Measurements from ENCODE around the gene TNS2.
"Not testable (repeated sequence)": the region's sequence is repeated elsewhere in the genome, so short reads cannot be mapped to it uniquely, and the experiment has no call there.

TNS2 gene, protein sequence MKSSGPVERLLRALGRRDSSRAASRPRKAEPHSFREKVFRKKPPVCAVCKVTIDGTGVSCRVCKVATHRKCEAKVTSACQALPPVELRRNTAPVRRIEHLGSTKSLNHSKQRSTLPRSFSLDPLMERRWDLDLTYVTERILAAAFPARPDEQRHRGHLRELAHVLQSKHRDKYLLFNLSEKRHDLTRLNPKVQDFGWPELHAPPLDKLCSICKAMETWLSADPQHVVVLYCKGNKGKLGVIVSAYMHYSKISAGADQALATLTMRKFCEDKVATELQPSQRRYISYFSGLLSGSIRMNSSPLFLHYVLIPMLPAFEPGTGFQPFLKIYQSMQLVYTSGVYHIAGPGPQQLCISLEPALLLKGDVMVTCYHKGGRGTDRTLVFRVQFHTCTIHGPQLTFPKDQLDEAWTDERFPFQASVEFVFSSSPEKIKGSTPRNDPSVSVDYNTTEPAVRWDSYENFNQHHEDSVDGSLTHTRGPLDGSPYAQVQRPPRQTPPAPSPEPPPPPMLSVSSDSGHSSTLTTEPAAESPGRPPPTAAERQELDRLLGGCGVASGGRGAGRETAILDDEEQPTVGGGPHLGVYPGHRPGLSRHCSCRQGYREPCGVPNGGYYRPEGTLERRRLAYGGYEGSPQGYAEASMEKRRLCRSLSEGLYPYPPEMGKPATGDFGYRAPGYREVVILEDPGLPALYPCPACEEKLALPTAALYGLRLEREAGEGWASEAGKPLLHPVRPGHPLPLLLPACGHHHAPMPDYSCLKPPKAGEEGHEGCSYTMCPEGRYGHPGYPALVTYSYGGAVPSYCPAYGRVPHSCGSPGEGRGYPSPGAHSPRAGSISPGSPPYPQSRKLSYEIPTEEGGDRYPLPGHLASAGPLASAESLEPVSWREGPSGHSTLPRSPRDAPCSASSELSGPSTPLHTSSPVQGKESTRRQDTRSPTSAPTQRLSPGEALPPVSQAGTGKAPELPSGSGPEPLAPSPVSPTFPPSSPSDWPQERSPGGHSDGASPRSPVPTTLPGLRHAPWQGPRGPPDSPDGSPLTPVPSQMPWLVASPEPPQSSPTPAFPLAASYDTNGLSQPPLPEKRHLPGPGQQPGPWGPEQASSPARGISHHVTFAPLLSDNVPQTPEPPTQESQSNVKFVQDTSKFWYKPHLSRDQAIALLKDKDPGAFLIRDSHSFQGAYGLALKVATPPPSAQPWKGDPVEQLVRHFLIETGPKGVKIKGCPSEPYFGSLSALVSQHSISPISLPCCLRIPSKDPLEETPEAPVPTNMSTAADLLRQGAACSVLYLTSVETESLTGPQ (N-terminal part only)

GRCh38 chr12:53049571-53050318 lies at the start of gene TNS2:
Gene TNS2 (plus strand): TSS chr12:53050065. CDS start chr12:53050186, 121 bp downstream.
- no peaks in the 10 kb centered on the region for H3K36me3 ChIP-seq (ENCODE audit: control insufficient read depth in 1 of 2, insufficient read depth in 2 of 2, low read length in 2 of 2)
- peaks cover 72 to 77% of the 10 kb centered on the region in 2 donors for H3K4me1 ChIP-seq (ENCODE audit: control insufficient read depth in 1 of 2, insufficient read depth in 2 of 2, low read length in 2 of 2)
- no peaks in the 10 kb centered on the region for H3K9me3 ChIP-seq (ENCODE audit: control insufficient read depth in 1 of 2, low read length in 2 of 2)
- no peaks in the 10 kb centered on the region for H3K27me3 ChIP-seq (ENCODE audit: control insufficient read depth in 1 of 2, insufficient read depth in 2 of 2, low read length in 2 of 2)
- H3K27ac ChIP-seq (ENCODE audit: low read depth, low read length): peak within 1 kb of the TSS; percentile 94
- H3K4me3 ChIP-seq (ENCODE audit: low read depth in 1 of 2, low read length in 2 of 2): peak within 1 kb of the TSS; percentile 64 to 65
- peak within 1 kb of the TSS; percentile 75 to 80 for H3K9ac ChIP-seq (ENCODE audit: low read depth in 1 of 2, low read length in 2 of 2)

DNA sequence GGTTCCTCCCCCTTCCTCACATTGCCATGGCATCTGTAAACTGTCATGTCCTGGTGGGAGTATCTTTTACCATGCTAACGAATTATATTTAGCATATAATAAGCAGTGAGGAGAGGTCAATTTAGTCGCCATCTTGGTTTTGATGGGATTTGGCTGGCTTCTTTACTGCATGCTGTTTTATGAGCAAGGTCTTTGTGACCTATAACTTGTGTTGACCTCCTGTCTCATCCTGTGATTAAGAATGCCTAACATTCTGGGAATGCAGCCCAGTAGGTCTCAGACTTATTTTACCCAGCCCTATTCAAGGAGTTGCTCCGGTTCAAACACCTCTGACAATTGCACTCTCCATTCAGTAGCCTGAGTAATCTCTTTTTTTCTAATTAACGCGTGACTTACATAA lies 45.7 kb upstream of the TNS2 start:
- Histone ChIP-seq H3K4me1 (ENCODE audit: control insufficient read depth in 1 of 2, insufficient read depth in 2 of 2, low read length in 2 of 2) (peaks cover 31 to 36% of the 10 kb centered on the region in 2 donors), H3K36me3 (ENCODE audit: control insufficient read depth in 1 of 2, insufficient read depth in 2 of 2, low read length in 2 of 2) (no peaks in the 10 kb centered on the region), H3K9me3 (ENCODE audit: control insufficient read depth in 1 of 2, low read length in 2 of 2) (peaks cover 0 to 2% of the 10 kb centered on the region in 2 donors), H3K27me3 (ENCODE audit: control insufficient read depth in 1 of 2, insufficient read depth in 2 of 2, low read length in 2 of 2) (no peaks in the 10 kb centered on the region), H3K4me3 (ENCODE audit: low read depth in 1 of 2, low read length in 2 of 2) (no peak overlapping the region), H3K9ac (ENCODE audit: low read depth in 1 of 2, low read length in 2 of 2) (no peak overlapping the region), H3K27ac (ENCODE audit: low read depth, low read length) (no peak overlapping the region)

- Histone ChIP-seq H3K4me3 (ENCODE audit: low read depth in 1 of 2, low read length in 2 of 2) (no peak overlapping the region), H3K4me1 (ENCODE audit: control insufficient read depth in 1 of 2, insufficient read depth in 2 of 2, low read length in 2 of 2) (peaks cover 34% of the 10 kb centered on the region in 2 donors), H3K27me3 (ENCODE audit: control insufficient read depth in 1 of 2, insufficient read depth in 2 of 2, low read length in 2 of 2) (no peaks in the 10 kb centered on the region), H3K9ac (ENCODE audit: low read depth in 1 of 2, low read length in 2 of 2) (no peak overlapping the region), H3K36me3 (ENCODE audit: control insufficient read depth in 1 of 2, insufficient read depth in 2 of 2, low read length in 2 of 2) (no peaks in the 10 kb centered on the region), H3K27ac (ENCODE audit: low read depth, low read length) (no peak overlapping the region), H3K9me3 (ENCODE audit: control insufficient read depth in 1 of 2, low read length in 2 of 2) (peaks cover 0 to 2% of the 10 kb centered on the region in 2 donors)
Measured at GRCh38 chr12:53004582-53004981, 45.3 kb upstream of the TNS2 start.

- Histone ChIP-seq H3K27me3 (ENCODE audit: control insufficient read depth in 1 of 2, insufficient read depth in 2 of 2, low read length in 2 of 2) (no peaks in the 10 kb centered on the region), H3K9me3 (ENCODE audit: control insufficient read depth in 1 of 2, low read length in 2 of 2) (peaks cover 0 to 2% of the 10 kb centered on the region in 2 donors), H3K9ac (ENCODE audit: low read depth in 1 of 2, low read length in 2 of 2) (peak overlapping the region; percentile 53 to 86), H3K27ac (ENCODE audit: low read depth, low read length) (peak overlapping the region; percentile 64), H3K4me3 (ENCODE audit: low read depth in 1 of 2, low read length in 2 of 2) (peak overlapping the region; percentile 71 to 93), H3K4me1 (ENCODE audit: control insufficient read depth in 1 of 2, insufficient read depth in 2 of 2, low read length in 2 of 2) (peaks cover 36 to 39% of the 10 kb centered on the region in 2 donors), H3K36me3 (ENCODE audit: control insufficient read depth in 1 of 2, insufficient read depth in 2 of 2, low read length in 2 of 2) (no peaks in the 10 kb centered on the region)
Measured at GRCh38 chr12:53005215-53005985, 44.5 kb upstream of the TNS2 start.

DNA sequence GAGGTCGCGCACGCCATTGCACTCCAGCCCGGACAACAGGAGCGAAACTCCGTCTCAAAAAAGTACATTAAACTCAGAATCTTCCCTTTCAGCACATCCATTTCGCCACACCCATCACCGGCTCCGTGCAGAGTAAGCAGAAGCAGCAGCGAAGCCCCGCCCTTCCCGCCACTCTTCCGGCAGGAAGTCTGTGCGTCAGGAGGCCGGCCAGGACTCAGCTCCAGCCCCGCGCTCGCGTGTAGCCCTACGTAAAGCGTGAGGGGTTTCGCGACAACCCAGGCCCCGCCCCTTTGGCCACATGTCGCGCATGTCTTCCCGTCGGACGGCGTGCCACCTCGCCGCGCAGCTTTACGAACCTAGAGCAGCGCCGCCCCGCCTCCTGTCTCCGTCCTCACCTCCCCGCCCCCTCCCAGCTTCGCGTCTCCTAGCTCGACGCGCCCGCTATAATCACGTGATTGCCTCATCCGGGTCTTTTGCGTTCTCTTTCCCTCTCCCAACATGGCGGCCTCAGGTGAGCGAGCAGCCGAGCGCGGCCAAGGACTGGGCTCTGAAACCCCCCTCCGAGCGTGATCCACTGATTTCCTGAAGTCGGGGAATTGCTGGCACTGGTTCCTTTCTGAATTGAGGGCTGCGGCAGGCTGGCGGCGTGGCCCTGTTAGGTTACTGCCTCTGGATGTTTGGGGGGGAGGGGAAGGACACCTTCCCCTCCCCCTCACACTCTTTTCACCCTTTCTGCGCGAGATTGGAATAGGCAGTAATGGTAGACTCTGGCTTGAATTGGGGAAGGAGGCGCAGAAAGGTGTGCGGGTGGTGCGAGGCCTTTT lies 43.7 kb upstream of the TNS2 start, which contains the start of gene EIF4B:
Gene EIF4B (plus strand): TSS at position 471 of the 824 bp plus-strand sequence. CDS start 28 bp downstream, at position 499.
- Histone ChIP-seq H3K4me1 (ENCODE audit: control insufficient read depth in 1 of 2, insufficient read depth in 2 of 2, low read length in 2 of 2) (peaks cover 40 to 44% of the 10 kb centered on the region in 2 donors), H3K27me3 (ENCODE audit: control insufficient read depth in 1 of 2, insufficient read depth in 2 of 2, low read length in 2 of 2) (no peaks in the 10 kb centered on the region), H3K36me3 (ENCODE audit: control insufficient read depth in 1 of 2, insufficient read depth in 2 of 2, low read length in 2 of 2) (no peaks in the 10 kb centered on the region), H3K4me3 (ENCODE audit: low read depth in 1 of 2, low read length in 2 of 2) (peak within 1 kb of the TSS; percentile 97 to 99), H3K27ac (ENCODE audit: low read depth, low read length) (peak within 1 kb of the TSS; percentile 91), H3K9me3 (ENCODE audit: control insufficient read depth in 1 of 2, low read length in 2 of 2) (peaks cover 0 to 2% of the 10 kb centered on the region in 2 donors), H3K9ac (ENCODE audit: low read depth in 1 of 2, low read length in 2 of 2) (peak within 1 kb of the TSS; percentile 96 to 97)

DNA sequence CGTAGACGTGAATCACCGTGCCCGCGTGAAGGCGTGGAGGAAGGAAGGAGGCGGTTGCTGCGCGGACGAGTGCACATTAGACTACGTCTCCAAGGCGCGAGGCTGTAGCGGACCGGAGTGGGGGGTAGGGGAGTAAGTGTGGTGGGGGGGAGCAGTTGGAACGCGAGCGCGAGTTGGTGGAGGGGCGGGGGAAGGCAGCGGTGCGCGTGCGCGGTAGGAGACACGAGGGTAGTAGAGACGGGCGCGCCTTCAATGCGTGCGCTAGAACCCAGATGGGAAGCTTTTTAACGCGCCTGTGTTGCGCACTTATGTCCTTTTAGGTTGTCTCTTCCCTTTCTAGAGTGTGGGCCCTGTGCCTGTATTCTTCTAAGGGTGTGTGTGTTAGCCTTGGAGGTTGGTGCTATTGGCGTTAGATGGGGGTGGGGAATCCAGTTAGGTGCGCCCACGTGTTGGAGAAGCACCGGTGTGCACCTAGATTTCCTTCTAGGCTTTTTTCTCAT lies 43.0 kb upstream of the TNS2 start:
- no peaks in the 10 kb centered on the region for H3K36me3 ChIP-seq (ENCODE audit: control insufficient read depth in 1 of 2, insufficient read depth in 2 of 2, low read length in 2 of 2)
- peaks cover 47 to 49% of the 10 kb centered on the region in 2 donors for H3K4me1 ChIP-seq (ENCODE audit: control insufficient read depth in 1 of 2, insufficient read depth in 2 of 2, low read length in 2 of 2)

GRCh38 chr12:53007343-53007742 lies 42.5 kb upstream of the TNS2 start:
- Histone ChIP-seq H3K27me3 (ENCODE audit: control insufficient read depth in 1 of 2, insufficient read depth in 2 of 2, low read length in 2 of 2) (no peaks in the 10 kb centered on the region), H3K4me3 (ENCODE audit: low read depth in 1 of 2, low read length in 2 of 2) (peak overlapping the region; percentile 97 to 99), H3K9ac (ENCODE audit: low read depth in 1 of 2, low read length in 2 of 2) (peak overlapping the region; percentile 96 to 97), H3K9me3 (ENCODE audit: control insufficient read depth in 1 of 2, low read length in 2 of 2) (peaks cover 0 to 2% of the 10 kb centered on the region in 2 donors), H3K4me1 (ENCODE audit: control insufficient read depth in 1 of 2, insufficient read depth in 2 of 2, low read length in 2 of 2) (peaks cover 49 to 51% of the 10 kb centered on the region in 2 donors), H3K36me3 (ENCODE audit: control insufficient read depth in 1 of 2, insufficient read depth in 2 of 2, low read length in 2 of 2) (no peaks in the 10 kb centered on the region), H3K27ac (ENCODE audit: low read depth, low read length) (no peak overlapping the region)

More for the DNA sequence above, 43.0 kb upstream of the TNS2 start:
- peak overlapping the region; percentile 97 to 99 for H3K4me3 ChIP-seq (ENCODE audit: low read depth in 1 of 2, low read length in 2 of 2)
- H3K9me3 ChIP-seq (ENCODE audit: control insufficient read depth in 1 of 2, low read length in 2 of 2): peaks cover 0 to 2% of the 10 kb centered on the region in 2 donors
- H3K27ac ChIP-seq (ENCODE audit: low read depth, low read length): peak overlapping the region; percentile 91
- no peaks in the 10 kb centered on the region for H3K27me3 ChIP-seq (ENCODE audit: control insufficient read depth in 1 of 2, insufficient read depth in 2 of 2, low read length in 2 of 2)
- peak overlapping the region; percentile 96 to 97 for H3K9ac ChIP-seq (ENCODE audit: low read depth in 1 of 2, low read length in 2 of 2)

GRCh38 chr12:53008760-53009159 lies 41.1 kb upstream of the TNS2 start:
- not testable (repeated sequence) for H3K27ac ChIP-seq (ENCODE audit: low read depth, low read length); H3K27me3 ChIP-seq (ENCODE audit: control insufficient read depth in 1 of 2, insufficient read depth in 2 of 2, low read length in 2 of 2); H3K9me3 ChIP-seq (ENCODE audit: control insufficient read depth in 1 of 2, low read length in 2 of 2); H3K36me3 ChIP-seq (ENCODE audit: control insufficient read depth in 1 of 2, insufficient read depth in 2 of 2, low read length in 2 of 2)
- H3K4me3 ChIP-seq (ENCODE audit: low read depth in 1 of 2, low read length in 2 of 2): peak overlapping the region in 1 of 2 donors; percentile 97
- peaks cover 49 to 51% of the 10 kb centered on the region in 2 donors for H3K4me1 ChIP-seq (ENCODE audit: control insufficient read depth in 1 of 2, insufficient read depth in 2 of 2, low read length in 2 of 2)
- peak overlapping the region in 1 of 2 donors; percentile 97 for H3K9ac ChIP-seq (ENCODE audit: low read depth in 1 of 2, low read length in 2 of 2)
